ENCODE data around the gene SPACA4. TPM values are rescaled to one million over a fixed set of nuclear protein-coding genes. Genes with fewer than 3 reads are reported as not detected.

The SPACA4 gene
- polyA plus RNA-seq, 1 donor: 4.2 TPM

DNA sequence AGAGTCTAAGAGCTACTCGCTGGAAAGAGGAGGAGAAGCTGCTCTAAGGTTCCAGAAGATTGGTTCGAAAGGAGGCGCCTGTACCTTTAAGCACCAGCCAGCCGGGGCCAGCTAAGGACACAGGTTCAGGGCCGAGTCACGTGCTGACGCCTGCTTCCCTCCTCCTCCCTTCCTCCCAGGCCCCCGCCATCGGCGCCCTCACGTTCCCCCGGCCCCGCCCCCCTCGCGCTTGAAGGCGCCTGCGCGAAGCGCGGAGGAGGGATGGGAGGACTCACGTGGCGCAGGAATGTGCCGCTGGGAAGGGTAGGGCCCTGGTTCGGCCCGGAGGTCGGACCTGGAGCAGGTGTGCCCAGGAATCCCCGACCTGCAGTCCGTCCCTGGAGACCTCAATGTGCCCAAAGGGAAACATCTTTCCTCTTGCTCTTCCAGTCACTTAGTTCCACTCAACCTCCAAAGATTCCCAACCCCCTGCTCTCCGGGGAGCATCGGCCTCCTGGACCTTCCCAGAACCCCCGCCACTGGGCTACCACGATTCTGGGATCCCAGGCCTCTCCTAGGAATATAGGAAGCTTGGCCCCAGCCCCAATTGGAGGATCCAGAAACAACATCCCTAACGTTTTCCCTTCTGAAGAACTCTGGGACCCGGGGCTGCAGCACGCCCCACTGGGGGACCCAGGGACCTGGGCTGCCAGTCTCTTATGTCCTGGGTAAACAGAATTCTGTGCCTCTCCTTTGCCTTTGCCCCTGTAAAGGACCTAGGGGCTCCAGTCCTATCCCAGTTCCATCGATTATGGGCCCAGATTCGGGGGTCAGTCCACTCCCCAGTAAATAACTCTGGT is 28.1 kb downstream of the SPACA4 start:
- WGBS (ENCODE audit: insufficient coverage, low lambda C conversion rate): no CpG with 5 or more reads among the region's 37 CpGs
- Histone ChIP-seq H3K4me1 (ENCODE audit: control insufficient read depth, insufficient read depth, low read length) (peaks cover 63% of the 10 kb centered on the region), H3K36me3 (ENCODE audit: control insufficient read depth, insufficient read depth, low read length) (peaks cover 2% of the 10 kb centered on the region), H3K4me3 (ENCODE audit: low read length) (no peak overlapping the region), H3K27ac (ENCODE audit: low read length) (peak overlapping the region; percentile 94), H3K9me3 (ENCODE audit: control insufficient read depth, low read depth, low read length) (peaks cover 4% of the 10 kb centered on the region), H3K27me3 (ENCODE audit: control insufficient read depth, insufficient read depth, low read length) (no peaks in the 10 kb centered on the region)
- DNase-seq: peak; percentile 97 to 98

DNA sequence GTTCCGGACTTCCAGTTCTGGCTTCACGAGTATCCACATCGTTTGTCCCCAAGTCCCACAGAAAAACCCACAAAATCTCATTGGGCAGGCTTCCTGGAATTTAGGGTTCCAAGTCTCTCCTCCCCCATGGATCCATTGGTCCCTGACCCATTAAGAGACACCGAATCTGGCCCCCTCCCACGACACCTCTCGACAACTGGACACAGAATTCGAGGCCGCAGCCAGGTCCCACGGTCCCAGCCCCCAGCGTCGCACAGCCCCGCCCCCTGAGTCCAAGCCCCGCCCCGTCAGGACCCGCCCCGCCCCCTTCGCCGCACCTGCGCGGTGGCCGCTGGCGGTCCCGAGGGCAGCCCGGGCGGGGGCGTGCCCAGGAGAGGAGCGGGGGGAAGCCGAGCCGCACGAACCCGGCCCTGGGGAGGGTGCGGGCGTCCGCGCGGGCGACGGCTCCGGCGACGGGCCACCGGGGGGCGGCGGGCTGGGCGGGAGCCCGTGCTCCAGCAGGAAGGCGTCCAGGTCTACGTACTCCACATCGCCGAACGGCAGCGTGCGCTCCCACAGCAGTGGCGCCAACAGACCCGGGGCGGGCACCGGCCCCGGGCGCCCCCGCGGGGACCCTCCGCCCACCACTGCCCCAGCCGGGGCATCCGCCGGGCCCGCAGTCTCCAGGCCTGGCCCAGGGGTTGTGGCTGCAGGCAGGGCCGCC is 28.9 kb downstream of the SPACA4 start:
- DNase-seq: peak in 1 of 2 donors; percentile 74
- no CpG with 5 or more reads among the region's 67 CpGs for WGBS (ENCODE audit: insufficient coverage, low lambda C conversion rate)
- H3K27ac ChIP-seq (ENCODE audit: low read length): peak overlapping the region; percentile 94
- H3K4me1 ChIP-seq (ENCODE audit: control insufficient read depth, insufficient read depth, low read length): peaks cover 55% of the 10 kb centered on the region
- H3K9me3 ChIP-seq (ENCODE audit: control insufficient read depth, low read depth, low read length): no peaks in the 10 kb centered on the region
- H3K27me3 ChIP-seq (ENCODE audit: control insufficient read depth, insufficient read depth, low read length): no peaks in the 10 kb centered on the region
- H3K4me3 ChIP-seq (ENCODE audit: low read length): peak overlapping the region; percentile 71
- peaks cover 2% of the 10 kb centered on the region for H3K36me3 ChIP-seq (ENCODE audit: control insufficient read depth, insufficient read depth, low read length)

DNA sequence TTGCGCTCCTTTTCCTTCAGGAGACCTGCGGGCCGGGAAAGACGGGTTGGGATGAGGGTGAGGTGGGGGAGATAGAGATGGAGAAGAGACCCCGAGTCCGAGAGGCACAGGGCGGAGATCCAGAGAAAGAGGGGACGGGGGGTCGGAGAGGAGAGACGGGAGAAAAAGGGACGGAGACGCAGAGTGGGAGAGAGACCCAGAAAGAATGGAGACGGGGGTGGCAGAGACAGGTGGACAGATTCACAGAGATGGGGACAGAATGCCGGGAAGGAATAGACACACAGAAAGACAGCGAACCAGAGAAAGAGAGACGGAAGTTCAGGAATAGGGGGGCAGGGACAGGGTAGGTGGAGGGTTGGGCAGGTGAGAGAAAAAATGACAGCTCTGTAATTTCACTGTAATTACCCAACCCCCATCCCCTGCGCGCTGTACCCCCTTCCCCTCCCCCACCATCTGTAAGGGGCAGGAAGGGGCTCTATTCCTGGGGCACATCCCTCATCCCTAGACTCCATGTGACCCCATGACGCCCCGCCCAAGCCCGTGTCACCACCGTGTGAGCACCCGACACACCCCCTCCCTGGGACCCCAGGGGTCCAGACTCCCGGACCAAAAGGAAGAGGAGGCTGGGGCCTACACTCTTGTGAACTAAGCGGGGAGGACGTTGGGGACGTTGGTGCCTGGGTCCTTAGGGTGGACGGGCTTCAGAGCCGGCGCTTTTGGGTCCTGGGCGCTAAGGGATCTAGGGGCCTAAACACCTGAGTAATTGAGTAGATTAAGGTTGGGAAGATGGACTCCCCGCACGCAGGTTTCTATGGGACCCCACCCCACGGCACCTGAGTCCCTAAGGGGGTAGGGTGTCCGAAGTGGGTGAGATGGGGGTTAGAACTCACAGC is 29.7 kb downstream of the SPACA4 start:
- Histone ChIP-seq H3K9me3 (ENCODE audit: control insufficient read depth, low read depth, low read length) (no peaks in the 10 kb centered on the region), H3K4me3 (ENCODE audit: low read length) (peak overlapping the region; percentile 71), H3K36me3 (ENCODE audit: control insufficient read depth, insufficient read depth, low read length) (peaks cover 2% of the 10 kb centered on the region), H3K4me1 (ENCODE audit: control insufficient read depth, insufficient read depth, low read length) (peaks cover 47% of the 10 kb centered on the region), H3K27ac (ENCODE audit: low read length) (peak overlapping the region; percentile 87), H3K27me3 (ENCODE audit: control insufficient read depth, insufficient read depth, low read length) (no peaks in the 10 kb centered on the region)
- 0% methylated on average over 2 of the region's 35 CpGs for WGBS (ENCODE audit: insufficient coverage, low lambda C conversion rate)
- peak in 1 of 2 donors; percentile 63 for DNase-seq

DNA sequence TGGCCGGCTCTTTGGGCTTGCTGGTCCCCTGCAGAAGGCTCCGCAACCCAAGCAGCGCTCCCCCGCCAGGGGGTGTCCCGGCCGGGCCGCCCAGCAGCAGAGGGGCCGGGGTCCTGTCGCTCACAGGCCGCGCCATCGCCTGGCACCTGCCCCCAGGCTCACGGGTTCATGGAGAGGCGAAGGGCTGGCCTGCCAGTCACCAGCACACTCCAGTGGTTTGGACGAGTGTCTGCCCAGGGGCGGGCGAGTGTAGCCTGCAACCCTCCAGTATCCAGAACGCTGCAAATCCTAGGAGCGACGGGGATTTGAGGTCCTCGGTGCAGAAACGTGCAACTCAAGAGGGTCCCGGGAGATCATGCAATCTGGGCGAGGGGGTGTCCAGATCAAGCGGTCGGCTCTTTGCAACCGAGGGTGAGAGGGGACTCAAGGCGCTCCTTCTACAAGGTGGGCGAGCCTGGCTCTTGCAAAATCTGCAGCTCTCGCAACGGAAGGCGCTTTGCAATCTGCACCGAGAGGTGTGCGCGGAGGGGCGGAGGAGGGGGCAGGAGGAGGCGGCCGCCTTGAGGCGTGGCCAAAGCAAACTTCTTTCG is 30.4 kb downstream of the SPACA4 start, which contains the start of gene DBP:
Gene DBP, minus strand, starts transcription at position 521 of the 590 bp plus-strand sequence. Its CDS starts 385 bp downstream, at position 136.
- peaks cover 42% of the 10 kb centered on the region for H3K4me1 ChIP-seq (ENCODE audit: control insufficient read depth, insufficient read depth, low read length)

DNA sequence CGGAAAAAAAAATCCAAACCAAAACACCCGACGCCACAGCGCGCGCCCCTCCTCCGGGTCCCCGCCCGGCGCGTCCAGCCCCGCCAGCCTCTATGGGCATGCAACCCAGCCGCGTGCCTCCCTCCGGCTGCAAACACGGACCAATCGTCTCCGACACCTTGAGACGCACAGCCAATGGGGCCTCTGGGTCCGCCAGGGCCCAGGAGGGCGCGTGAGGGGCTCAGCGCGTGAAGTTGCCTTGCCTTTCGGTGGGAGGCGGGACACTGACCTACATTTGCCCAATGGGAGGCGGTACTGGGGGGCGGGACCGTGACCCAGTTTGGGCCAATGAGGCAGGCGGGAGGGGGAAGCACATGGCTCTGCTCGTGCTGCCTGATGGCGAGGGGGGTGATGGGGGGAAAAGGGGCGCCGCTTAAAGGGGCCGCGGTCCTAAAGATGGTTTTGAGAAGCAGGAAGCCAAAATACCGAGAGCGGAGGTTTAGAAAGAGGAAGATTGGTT is 31.0 kb downstream of the SPACA4 start:
- WGBS (ENCODE audit: insufficient coverage, low lambda C conversion rate): no CpG with 5 or more reads among the region's 38 CpGs
- DNase-seq: peak; percentile 99 to 100
- H3K4me1 ChIP-seq (ENCODE audit: control insufficient read depth, insufficient read depth, low read length): peaks cover 38% of the 10 kb centered on the region
- H3K36me3 ChIP-seq (ENCODE audit: control insufficient read depth, insufficient read depth, low read length): no peaks in the 10 kb centered on the region
- H3K27ac ChIP-seq (ENCODE audit: low read length): peak overlapping the region; percentile 87
- no peaks in the 10 kb centered on the region for H3K27me3 ChIP-seq (ENCODE audit: control insufficient read depth, insufficient read depth, low read length)
- no peaks in the 10 kb centered on the region for H3K9me3 ChIP-seq (ENCODE audit: control insufficient read depth, low read depth, low read length)
- H3K4me3 ChIP-seq (ENCODE audit: low read length): peak overlapping the region; percentile 71

More for the DNA sequence above, 30.4 kb downstream of the SPACA4 start, which contains the start of gene DBP:
- WGBS (ENCODE audit: insufficient coverage, low lambda C conversion rate): no CpG with 5 or more reads among the region's 40 CpGs
- DNase-seq: no peak
- no peaks in the 10 kb centered on the region for H3K9me3 ChIP-seq (ENCODE audit: control insufficient read depth, low read depth, low read length)
- H3K27ac ChIP-seq (ENCODE audit: low read length): peak within 1 kb of the TSS; percentile 87
- H3K27me3 ChIP-seq (ENCODE audit: control insufficient read depth, insufficient read depth, low read length): no peaks in the 10 kb centered on the region
- H3K36me3 ChIP-seq (ENCODE audit: control insufficient read depth, insufficient read depth, low read length): no peaks in the 10 kb centered on the region
- peak within 1 kb of the TSS; percentile 71 for H3K4me3 ChIP-seq (ENCODE audit: low read length)

DNA sequence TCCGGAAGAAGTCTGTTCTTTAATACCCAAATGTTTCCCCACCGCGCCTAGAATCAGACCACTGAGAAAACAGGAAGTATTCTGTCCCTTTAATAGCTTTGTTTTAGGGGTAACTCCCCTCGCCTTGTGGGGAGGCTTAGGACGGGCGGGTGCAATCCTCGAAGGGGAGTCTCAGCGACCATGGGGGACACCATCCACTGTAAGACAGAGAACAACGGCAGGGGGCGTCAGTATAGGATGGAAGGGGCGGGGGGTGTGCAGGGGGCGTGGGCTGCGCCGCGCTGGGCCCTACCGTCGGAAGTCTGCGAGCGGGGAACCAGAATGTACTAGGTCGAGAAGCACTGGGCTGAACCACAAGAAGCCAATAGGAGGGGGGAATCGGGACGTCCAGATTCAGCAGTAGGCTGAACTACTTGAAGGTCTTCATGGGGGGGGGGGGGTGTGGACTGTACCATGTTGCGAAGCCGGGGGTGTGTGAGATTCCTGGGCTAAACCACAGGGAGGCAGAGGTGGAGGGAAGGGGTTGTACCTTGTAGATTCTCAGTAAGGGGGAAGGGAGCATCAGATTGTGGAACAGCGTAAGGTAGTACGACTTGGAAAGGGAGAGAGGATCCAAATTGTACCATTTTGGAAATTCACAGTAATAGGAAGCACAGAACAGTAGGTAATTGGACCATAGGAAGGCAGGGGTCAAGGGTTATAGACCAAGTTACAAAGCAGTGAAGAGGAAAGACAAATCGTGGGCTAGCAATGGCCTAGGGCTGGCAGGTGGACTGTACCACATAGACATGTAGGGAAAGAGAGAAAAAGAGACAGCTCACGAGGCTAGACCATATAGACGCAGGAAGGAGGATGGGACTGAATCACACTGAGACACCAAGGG is 31.6 kb downstream of the SPACA4 start:
- Histone ChIP-seq H3K4me3 (ENCODE audit: low read length) (peak overlapping the region; percentile 71), H3K4me1 (ENCODE audit: control insufficient read depth, insufficient read depth, low read length) (peaks cover 31% of the 10 kb centered on the region), H3K27ac (ENCODE audit: low read length) (peak overlapping the region; percentile 87), H3K9me3 (ENCODE audit: control insufficient read depth, low read depth, low read length) (no peaks in the 10 kb centered on the region), H3K27me3 (ENCODE audit: control insufficient read depth, insufficient read depth, low read length) (no peaks in the 10 kb centered on the region), H3K36me3 (ENCODE audit: control insufficient read depth, insufficient read depth, low read length) (no peaks in the 10 kb centered on the region)
- peak; percentile 92 to 95 for DNase-seq
- WGBS (ENCODE audit: insufficient coverage, low lambda C conversion rate): no CpG with 5 or more reads among the region's 29 CpGs

DNA sequence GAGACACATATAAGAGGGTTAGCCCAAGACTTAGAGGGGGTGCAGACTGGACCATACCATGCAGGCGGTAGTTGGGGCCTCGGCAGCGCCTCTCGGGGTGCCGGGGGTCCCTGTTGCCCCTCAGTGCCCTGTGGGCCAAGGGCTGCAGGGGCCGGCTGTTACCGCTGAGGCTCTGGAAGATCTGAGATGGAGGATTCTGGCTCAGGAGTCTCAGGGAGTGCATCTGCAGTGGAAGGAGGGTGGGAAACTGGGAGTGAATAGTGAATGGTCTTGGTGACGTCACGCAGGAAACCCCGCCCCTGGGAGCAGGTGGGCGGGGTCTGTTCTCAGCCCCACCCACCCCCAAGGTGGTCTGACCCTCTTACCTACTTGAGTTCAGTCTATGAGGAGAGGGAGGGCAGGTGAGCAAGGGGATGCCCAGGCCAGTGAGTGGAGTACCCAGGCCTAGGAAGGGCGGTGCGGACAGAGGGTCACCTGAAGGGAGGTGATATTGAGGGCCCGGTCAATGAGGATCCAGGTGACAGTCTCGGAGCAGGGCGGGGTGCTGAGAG is 32.4 kb downstream of the SPACA4 start:
- H3K4me1 ChIP-seq (ENCODE audit: control insufficient read depth, insufficient read depth, low read length): peaks cover 24% of the 10 kb centered on the region
- WGBS (ENCODE audit: insufficient coverage, low lambda C conversion rate): no CpG with 5 or more reads among the region's 16 CpGs
- peak in 1 of 2 donors; percentile 29 for DNase-seq
- no peaks in the 10 kb centered on the region for H3K36me3 ChIP-seq (ENCODE audit: control insufficient read depth, insufficient read depth, low read length)
- H3K4me3 ChIP-seq (ENCODE audit: low read length): no peak overlapping the region
- peak overlapping the region; percentile 87 for H3K27ac ChIP-seq (ENCODE audit: low read length)
- H3K9me3 ChIP-seq (ENCODE audit: control insufficient read depth, low read depth, low read length): no peaks in the 10 kb centered on the region
- no peaks in the 10 kb centered on the region for H3K27me3 ChIP-seq (ENCODE audit: control insufficient read depth, insufficient read depth, low read length)

DNA sequence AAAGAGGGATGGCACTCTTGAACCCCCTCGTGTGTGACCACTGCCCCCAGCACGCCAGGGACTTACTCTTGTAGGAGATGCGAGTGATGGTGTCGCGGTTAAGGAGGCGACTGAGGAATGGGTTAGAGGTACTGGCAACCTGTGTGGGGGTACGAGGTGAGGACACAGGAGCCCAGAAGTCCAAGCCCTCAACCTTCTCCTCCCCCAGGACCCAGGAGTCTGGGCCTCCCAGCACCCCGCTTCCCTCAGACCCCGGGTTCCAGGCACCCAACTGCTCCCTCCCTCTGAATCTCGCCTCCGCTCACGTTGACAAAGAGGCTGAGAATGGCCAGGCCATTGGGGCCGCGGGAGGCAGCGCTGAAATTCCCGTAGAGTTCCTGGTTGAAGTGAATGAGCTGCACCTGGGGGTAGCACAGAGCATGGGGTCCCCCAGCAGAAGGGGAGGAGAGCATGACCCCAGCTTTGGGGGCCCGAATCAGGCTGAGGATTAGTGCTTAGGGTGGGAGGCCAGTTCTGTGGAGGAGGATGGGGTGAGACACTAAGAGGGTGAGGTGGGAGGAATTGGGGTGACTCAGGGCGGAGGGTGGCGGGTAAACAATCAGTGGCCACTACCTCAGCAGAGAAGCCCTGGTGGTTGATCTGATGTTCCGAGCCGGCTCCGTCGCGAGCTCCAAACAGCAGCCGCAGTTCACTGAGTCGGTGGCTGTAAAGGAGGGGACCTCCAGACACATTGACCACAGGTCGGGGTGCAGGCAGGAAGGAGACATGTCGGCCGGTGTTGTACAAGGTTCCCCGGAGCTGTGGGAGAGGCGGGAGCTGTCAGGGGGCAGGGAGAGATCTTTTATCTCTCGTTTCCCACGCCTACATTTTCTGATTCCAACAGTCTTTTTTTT is 33.2 kb downstream of the SPACA4 start:
- H3K27ac ChIP-seq (ENCODE audit: low read length): no peak overlapping the region
- H3K36me3 ChIP-seq (ENCODE audit: control insufficient read depth, insufficient read depth, low read length): no peaks in the 10 kb centered on the region
- WGBS (ENCODE audit: insufficient coverage, low lambda C conversion rate): no CpG with 5 or more reads among the region's 33 CpGs
- peak overlapping the region; percentile 19 for H3K4me3 ChIP-seq (ENCODE audit: low read length)
- peak in 1 of 2 donors; percentile 64 for DNase-seq
- H3K27me3 ChIP-seq (ENCODE audit: control insufficient read depth, insufficient read depth, low read length): no peaks in the 10 kb centered on the region
- H3K9me3 ChIP-seq (ENCODE audit: control insufficient read depth, low read depth, low read length): no peaks in the 10 kb centered on the region
- peaks cover 21% of the 10 kb centered on the region for H3K4me1 ChIP-seq (ENCODE audit: control insufficient read depth, insufficient read depth, low read length)

Data from large intestine (tissue), 3 donors.